KOPT-K1 (cell line): ENCODE measurements around the gene FNDC3B.

ENCODE experiments used
- H3K27ac ChIP-seq: fragments of 200-600 bp; sonication (generic); 2 replicates; pipeline ENCODE4 v1.5.1; 2016; ENCODE audit warnings: antibody characterized with exemption, mild to moderate bottlenecking, low read depth, low read length; ENCODE audit not compliant: poor library complexity, severe bottlenecking
- H3K36me3 ChIP-seq: fragments of 200-600 bp; sonication (generic); 2 replicates; pipeline ENCODE4 v1.5.1; 2017; ENCODE audit warnings: antibody characterized with exemption, mild to moderate bottlenecking, low read length, moderate library complexity; ENCODE audit not compliant: insufficient read depth
- H3K9me3 ChIP-seq: fragments of 200-600 bp; sonication (generic); 2 replicates; pipeline ENCODE4 v1.5.1; 2017; ENCODE audit warnings: antibody characterized with exemption, low read length, mild to moderate bottlenecking; ENCODE audit not compliant: insufficient read depth, poor library complexity, severe bottlenecking

The FNDC3B gene

GRCh38 chr3:172179680-172180399 lies 140.5 kb downstream of the FNDC3B start:
- Histone ChIP-seq H3K9me3 (no peaks in the 10 kb centered on the region), H3K27ac (no peak overlapping the region), H3K36me3 (no peaks in the 10 kb centered on the region)

DNA sequence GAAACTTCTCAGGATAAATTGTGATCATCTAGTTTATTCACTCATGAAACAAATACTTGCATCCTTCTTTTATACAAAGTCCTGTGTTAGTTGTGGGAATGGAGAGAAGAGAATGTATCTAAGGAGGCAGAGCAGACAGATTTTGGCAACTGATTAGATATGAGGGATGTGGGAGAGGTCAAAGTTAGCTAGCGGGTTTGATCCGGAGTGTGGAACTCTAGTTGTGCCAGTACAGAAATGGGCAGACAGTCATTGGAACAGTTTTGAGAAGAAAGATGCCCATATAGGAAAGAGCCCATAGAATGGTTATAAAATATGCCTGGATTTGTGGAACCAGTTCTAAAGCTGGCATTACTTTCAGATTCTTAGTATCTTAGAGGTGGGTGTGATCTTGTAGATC lies 141.1 kb downstream of the FNDC3B start:
- Histone ChIP-seq H3K27ac (no peak overlapping the region), H3K9me3 (no peaks in the 10 kb centered on the region), H3K36me3 (no peaks in the 10 kb centered on the region)

- Histone ChIP-seq H3K36me3 (no peaks in the 10 kb centered on the region), H3K27ac (no peak overlapping the region), H3K9me3 (no peaks in the 10 kb centered on the region)
Measured at GRCh38 chr3:172181932-172182586, 142.7 kb downstream of the FNDC3B start.

DNA sequence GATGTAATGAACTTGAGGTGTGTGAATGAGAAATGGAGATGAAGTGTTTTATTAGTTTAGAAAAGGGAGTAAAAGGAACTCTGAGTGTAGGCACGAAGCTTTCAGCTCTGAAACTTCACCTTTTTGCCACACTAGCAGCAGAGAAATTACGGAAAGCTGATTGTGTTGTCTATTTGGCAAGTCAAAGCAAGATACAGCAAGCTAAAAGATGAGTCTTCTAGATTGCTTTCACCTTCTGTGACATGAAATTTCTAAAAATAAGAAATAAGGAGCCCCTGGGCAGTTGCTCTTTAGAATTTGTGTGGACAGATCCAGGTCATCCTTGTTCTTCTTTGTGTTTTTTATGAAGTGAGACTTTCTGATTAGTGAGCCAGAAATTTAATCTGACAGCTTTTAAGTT lies 143.4 kb downstream of the FNDC3B start:
- Histone ChIP-seq H3K9me3 (no peaks in the 10 kb centered on the region), H3K36me3 (no peaks in the 10 kb centered on the region), H3K27ac (no peak overlapping the region)

DNA sequence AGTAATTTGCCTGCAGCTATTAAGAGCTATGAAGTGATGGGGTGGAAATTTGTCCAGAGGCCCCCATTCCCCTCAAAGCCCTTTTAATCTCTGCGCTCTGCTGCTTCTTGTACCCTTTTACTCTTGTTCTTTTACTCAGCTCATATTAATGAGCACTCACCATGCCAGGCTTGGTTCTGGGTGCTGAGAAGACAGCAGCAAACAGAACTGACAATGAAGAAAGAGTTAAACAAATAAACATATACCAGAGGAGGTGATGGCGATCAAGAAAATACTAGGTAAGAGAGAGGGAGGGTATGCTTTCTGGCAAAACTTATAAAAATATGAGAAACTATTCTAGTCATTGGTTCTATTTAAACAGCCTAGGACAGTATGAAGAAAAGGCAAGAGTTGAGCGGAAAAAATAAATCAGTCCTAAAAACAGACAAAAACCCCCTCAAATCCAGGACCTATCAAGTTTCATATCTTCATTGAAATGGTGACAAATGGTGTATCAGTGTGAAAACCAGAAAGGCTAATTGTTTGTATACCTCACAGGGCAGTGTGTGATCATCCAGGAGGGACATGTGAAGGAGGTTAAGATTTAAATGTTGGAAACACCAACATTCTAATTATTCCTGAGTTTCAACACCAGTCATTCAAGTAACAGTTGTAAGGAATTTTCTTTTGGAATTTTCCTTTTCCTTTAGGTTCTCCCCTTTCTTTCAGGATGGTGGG lies 144.9 kb downstream of the FNDC3B start:
- no peaks in the 10 kb centered on the region for H3K36me3 ChIP-seq
- H3K27ac ChIP-seq = no peak overlapping the region
- H3K9me3 ChIP-seq = no peaks in the 10 kb centered on the region

- no peaks in the 10 kb centered on the region for H3K9me3 ChIP-seq
- H3K27ac ChIP-seq = no peak overlapping the region
- H3K36me3 ChIP-seq = no peaks in the 10 kb centered on the region
Measured at GRCh38 chr3:172185907-172186306, 146.5 kb downstream of the FNDC3B start.

DNA sequence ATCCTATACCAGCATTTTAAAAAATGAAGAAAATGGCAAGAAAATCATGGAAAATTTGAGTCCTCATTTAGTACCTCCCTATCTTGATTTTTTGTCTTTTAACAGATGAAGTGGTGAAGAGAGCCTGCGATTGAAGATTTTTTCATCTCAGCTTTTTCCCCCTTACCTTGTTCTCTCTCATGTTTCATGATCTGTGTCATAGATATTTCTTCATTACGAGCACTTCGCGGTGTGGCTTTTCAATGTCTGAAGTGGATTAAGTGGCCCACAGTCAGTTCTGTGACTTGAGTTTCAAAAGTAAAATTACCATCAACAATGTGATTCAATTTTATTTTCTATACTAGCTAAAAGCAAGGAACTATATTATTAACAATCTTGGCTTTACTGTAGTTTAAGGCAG lies 147.2 kb downstream of the FNDC3B start:
- Histone ChIP-seq H3K9me3 (no peaks in the 10 kb centered on the region), H3K27ac (no peak overlapping the region), H3K36me3 (no peaks in the 10 kb centered on the region)

- Histone ChIP-seq H3K9me3 (no peaks in the 10 kb centered on the region), H3K27ac (no peak overlapping the region), H3K36me3 (no peaks in the 10 kb centered on the region)
Measured at GRCh38 chr3:172187511-172187910, 148.1 kb downstream of the FNDC3B start.

DNA sequence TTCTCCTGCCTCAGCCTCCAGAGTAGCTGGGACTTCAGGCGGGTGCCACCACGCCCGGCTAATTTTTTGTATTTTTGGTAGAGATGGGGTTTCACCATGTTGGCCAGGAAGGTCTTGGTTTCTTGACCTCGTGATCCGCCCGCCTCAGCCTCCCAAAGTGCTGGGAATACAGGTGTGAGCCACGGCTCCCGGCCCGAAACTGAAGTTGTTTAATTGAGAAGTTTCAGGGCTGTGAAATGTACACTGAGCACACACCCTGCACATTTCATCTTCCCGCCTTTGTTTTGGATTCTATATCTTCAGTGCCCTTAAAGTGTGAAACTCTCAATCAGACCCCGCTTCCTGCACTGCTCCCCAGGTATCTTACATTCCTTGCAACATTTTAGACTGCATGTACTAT lies 149.1 kb downstream of the FNDC3B start:
- no peak overlapping the region for H3K27ac ChIP-seq
- H3K9me3 ChIP-seq = no peaks in the 10 kb centered on the region
- no peaks in the 10 kb centered on the region for H3K36me3 ChIP-seq

DNA sequence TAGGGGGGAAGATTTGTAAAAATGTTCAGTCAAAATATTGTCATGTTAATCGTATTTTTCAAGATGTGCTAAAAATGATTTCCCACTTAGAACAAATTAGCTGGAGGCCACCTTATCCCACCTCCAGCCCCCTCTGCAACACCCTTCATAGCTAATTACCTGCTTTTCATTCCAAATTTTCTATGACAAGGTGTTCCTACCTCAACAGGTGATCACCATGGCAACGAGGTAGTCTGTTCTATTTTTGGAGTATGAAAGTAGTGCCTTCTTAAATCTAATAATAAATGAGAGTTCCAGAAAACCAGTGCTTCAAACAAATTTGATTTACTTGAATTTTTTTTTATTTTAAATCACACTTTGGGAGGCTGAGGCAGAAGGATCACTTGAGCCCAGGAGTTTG lies 149.8 kb downstream of the FNDC3B start:
- H3K36me3 ChIP-seq = no peaks in the 10 kb centered on the region
- H3K9me3 ChIP-seq = no peaks in the 10 kb centered on the region
- no peak overlapping the region for H3K27ac ChIP-seq

DNA sequence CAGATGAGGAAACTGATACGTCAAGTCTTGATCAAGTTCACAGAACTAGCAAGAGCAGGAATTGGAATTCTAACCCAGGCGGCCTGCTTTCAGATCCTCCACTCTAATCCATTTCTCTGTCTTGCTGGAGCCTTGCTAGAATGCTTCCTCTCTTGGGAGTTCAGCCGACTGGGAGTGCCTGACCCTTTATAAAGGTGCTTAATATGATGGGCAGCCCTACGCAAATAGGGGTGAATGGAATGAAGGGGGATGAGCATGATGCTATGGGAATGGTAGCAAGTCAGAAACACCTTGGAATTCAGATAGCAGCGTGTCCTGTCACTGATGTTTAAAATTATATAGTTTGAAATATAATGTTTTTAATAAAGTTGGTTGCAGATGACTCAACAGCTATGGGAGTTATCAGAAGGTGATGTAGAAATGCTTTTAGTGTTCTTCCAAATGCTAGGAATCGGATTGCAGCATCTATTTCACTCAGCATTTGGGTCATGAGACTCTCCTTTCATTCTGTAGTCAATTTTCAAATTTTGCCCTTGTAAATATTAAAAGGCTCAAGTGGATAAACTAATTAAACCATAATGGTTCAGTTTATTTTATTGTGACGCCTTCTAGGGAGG lies 150.7 kb downstream of the FNDC3B start:
- Histone ChIP-seq H3K36me3 (no peaks in the 10 kb centered on the region), H3K27ac (no peak overlapping the region), H3K9me3 (no peaks in the 10 kb centered on the region)

DNA sequence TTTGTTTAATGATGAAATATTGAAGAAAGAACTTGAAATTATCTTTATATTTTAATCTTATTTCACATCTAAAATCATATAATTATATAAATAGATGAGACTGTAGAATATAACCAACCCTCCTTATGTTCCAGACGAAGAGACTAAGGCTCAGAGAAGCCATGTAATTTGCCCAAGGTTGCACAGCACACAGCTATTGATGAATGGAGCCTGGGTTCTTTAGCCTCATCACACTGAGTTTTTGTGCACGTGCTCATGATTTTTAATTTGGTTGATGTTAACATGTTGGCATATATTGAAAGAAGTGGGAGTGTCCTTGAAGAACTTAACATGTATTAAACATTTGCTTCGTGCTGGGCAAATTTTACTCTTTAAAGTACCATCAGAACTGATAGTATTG lies 151.6 kb downstream of the FNDC3B start:
- H3K36me3 ChIP-seq = no peaks in the 10 kb centered on the region
- H3K9me3 ChIP-seq = no peaks in the 10 kb centered on the region
- H3K27ac ChIP-seq = no peak overlapping the region

DNA sequence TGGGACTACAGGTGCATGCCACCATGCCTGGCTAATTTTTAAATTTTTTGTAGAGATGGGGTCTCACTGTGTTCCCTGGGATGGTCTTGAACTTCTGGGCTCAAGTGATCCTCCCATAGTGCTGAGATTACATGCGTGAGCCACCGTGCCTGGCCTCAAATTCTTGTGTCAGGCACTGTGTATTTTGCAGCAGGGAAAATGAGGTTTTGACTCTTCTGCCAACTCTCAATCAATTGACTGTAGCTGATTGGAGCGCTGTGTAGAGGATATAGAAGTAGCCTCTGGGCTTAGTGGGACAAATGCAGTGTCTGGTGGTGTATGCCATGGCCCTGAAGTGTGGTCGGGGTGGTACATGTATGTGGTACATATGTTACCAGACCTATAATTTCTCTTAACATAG lies 152.3 kb downstream of the FNDC3B start:
- Histone ChIP-seq H3K9me3 (no peaks in the 10 kb centered on the region), H3K27ac (no peak overlapping the region), H3K36me3 (no peaks in the 10 kb centered on the region)

DNA sequence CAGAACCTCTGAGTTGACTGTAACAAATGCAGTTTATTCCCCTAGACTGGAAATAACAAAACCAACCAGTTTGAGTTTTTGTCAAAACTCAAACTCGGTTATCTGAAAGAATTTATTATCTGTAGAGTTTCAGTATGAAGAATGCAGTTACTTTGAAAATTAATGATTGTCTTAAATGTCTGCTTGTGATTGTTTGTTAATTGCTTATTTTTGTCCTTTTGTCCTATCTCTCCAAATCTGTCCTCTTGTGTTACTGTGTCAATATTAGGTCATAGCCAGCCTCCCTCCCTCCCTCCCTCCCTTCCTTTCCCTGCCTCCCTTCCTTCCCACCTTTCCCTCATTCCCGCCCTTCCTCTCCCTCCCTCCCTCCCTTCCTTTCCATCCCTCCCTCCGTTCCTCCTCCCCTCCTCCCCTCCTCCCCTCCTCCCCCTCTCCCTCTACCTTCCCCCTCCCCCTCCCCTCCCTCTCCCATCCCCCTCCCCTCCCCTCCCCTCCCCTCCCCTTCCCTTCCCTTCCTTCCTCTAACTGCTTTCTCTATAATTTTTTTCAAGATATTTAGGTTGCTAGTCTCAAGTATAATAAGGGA lies 153.5 kb downstream of the FNDC3B start:
- Histone ChIP-seq H3K27ac (no peak overlapping the region), H3K36me3 (no peaks in the 10 kb centered on the region), H3K9me3 (no peaks in the 10 kb centered on the region)

- Histone ChIP-seq H3K9me3 (no peaks in the 10 kb centered on the region), H3K27ac (no peak overlapping the region), H3K36me3 (no peaks in the 10 kb centered on the region)
Measured at GRCh38 chr3:172193436-172193835, 154.1 kb downstream of the FNDC3B start.
